AG04449 (cell line): ENCODE measurements around the gene CD69.
A peak's percentile ranks its signal among the peaks of the same experiment; 100 is the strongest.
"Not testable (repeated sequence)": the region's sequence is repeated elsewhere in the genome, so short reads cannot be mapped to it uniquely, and the experiment has no call there.

Experiments
- CTCF ChIA-PET: fragments of 350-600 bp; formaldehyde crosslinking; extraction: SDS; loops from one replicate; lab custom pipeline; 2021; ENCODE audit warnings: antibody characterized with exemption; lab: Yijun Ruan, JAX
- POLR2A ChIA-PET: fragments of 400-600, 350-600 bp; formaldehyde crosslinking; extraction: SDS; loops from one replicate; lab custom pipeline; 2020; ENCODE audit warnings: antibody characterized with exemption, inconsistent platforms; lab: Yijun Ruan, JAX
- DNase-seq: peaks from one replicate; pipeline ENCODE4 v3.0.0-alpha.2; 2010; ENCODE audit warnings: low read depth, low spot score
- H3K4me3 ChIP-seq: 2 replicates; pipeline ENCODE4 v1.5.1; 2011; ENCODE audit warnings: low read depth, mild to moderate bottlenecking, control low read depth, low read length
- TF ChIP-seq, protein P1 (sequence below): IDR thresholded peaks from one replicate; pipeline ENCODE4 v1.5.1; 2011; ENCODE audit warnings: mild to moderate bottlenecking, moderate library complexity, low read length, control low read depth, inconsistent platforms; ENCODE audit not compliant: insufficient read depth; ENCODE audit errors: missing control alignments

Gene CD69

DNA sequence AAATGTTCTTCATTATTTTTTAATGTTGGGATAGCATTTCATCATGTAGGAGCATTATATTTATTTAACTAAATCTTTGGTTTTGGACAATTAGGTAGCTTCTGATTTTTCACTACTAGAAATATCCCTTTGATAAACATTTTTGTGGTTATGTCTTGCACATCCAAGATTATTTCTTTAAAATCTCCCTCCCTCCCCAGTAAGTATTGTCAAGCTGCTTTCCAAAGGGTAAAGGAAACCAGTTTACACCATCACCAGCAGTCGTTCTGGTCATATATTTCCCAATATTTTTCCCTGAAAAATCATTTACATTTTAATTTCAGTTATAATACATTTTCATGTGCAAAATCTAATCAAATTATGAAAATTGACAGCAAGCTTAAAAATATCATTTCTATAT, 11.1 kb downstream of the CD69 start:
- TF ChIP-seq, protein P1, sequence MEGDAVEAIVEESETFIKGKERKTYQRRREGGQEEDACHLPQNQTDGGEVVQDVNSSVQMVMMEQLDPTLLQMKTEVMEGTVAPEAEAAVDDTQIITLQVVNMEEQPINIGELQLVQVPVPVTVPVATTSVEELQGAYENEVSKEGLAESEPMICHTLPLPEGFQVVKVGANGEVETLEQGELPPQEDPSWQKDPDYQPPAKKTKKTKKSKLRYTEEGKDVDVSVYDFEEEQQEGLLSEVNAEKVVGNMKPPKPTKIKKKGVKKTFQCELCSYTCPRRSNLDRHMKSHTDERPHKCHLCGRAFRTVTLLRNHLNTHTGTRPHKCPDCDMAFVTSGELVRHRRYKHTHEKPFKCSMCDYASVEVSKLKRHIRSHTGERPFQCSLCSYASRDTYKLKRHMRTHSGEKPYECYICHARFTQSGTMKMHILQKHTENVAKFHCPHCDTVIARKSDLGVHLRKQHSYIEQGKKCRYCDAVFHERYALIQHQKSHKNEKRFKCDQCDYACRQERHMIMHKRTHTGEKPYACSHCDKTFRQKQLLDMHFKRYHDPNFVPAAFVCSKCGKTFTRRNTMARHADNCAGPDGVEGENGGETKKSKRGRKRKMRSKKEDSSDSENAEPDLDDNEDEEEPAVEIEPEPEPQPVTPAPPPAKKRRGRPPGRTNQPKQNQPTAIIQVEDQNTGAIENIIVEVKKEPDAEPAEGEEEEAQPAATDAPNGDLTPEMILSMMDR: no peak
- POLR2A ChIA-PET: no interaction called here
- no peak overlapping the region for H3K4me3 ChIP-seq
- CTCF ChIA-PET: interaction anchor here (0.7 to 6.8 kb wide), 40 partner anchors 9 to 475 kb away, joined by 3 to 76 read pairs (median 7); partner anchors contain the start of genes CD69, CLEC2A and CLECL1
- DNase-seq: no peak

DNA sequence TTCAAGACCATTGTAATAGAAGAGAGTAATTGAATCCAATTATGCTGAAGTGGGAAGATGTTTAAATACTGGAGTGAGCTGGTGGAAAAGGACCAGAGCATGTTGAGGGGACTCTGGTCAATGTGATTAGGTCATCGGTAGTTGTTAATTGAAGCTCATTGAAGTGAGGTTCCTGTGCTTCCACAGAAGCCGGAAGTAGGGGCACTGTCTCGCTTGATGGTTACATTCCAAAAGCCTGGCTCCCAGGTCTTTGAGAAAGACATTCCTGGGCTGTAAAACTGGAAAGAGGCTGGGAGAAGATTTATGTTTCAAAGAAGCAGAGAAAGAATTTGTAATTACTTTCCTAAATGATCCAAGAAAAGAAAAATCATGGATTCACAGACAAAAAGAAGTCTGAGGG, 15.5 kb downstream of the CD69 start:
- CTCF ChIA-PET: interaction anchor here (0.6 to 1.4 kb wide), 3 partner anchors 17 to 414 kb away, joined by 3 to 4 read pairs (median 3); no protein-coding TSS in a partner anchor

DNA sequence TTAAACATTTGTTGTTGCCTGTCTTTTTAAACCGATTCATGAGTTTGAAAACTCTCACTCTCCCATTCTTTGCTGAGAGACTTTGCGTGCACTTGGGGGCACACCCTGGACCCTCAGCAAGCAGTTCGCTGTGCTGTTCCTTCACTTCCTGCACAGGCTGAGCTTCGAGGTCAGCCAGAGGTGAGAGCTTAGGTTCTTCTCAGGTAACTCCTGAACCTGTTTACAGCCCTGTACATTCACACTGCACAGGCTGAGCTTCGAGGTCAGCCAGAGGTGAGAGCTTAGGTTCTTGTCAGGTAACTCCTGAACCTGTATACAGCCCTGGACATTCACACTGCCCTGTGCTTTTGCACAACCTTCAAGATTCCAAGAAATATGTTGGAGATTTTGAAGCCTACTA, 18.0 kb downstream of the CD69 start:
- no peak overlapping the region for H3K4me3 ChIP-seq
- POLR2A ChIA-PET: no interaction called here

More for the DNA sequence above, 15.5 kb downstream of the CD69 start:
- TF ChIP-seq, protein P1: no peak
- no peak overlapping the region for H3K4me3 ChIP-seq
- DNase-seq: no peak
- POLR2A ChIA-PET: no interaction called here

DNA sequence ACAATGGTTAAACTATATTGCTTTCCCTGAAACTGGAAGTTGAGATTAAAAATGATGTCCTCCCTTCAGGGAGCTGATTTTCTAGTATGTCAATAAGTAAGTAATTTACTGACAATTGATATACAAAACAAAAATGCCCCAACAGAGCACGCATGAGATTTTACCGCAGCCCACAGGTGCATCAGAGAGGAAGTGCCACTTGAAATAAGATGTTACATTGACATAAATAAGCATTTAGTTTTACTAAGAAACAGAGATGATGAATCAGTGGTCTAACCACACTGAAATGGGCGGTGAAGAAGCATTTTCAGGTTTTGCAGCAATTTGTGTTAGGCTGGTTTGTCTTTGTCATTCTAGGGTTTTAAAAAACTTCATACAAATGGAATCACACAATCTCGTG, 19.0 kb downstream of the CD69 start:
- CTCF ChIA-PET: interaction anchor here (0.9 to 2.5 kb wide), 9 partner anchors 9 to 191 kb away, joined by 3 to 20 read pairs (median 3); partner anchors contain the start of genes CLEC2A and CLECL1
- no peak overlapping the region for H3K4me3 ChIP-seq
- no peak for DNase-seq
- POLR2A ChIA-PET: no interaction called here
- TF ChIP-seq, protein P1: no peak

More for the DNA sequence above, 18.0 kb downstream of the CD69 start:
- no peak for DNase-seq
- CTCF ChIA-PET: interaction anchor here (1.2 to 2.3 kb wide), 15 partner anchors 9 to 108 kb away, joined by 3 to 14 read pairs (median 4); no protein-coding TSS in a partner anchor
- TF ChIP-seq, protein P1: no peak

DNA sequence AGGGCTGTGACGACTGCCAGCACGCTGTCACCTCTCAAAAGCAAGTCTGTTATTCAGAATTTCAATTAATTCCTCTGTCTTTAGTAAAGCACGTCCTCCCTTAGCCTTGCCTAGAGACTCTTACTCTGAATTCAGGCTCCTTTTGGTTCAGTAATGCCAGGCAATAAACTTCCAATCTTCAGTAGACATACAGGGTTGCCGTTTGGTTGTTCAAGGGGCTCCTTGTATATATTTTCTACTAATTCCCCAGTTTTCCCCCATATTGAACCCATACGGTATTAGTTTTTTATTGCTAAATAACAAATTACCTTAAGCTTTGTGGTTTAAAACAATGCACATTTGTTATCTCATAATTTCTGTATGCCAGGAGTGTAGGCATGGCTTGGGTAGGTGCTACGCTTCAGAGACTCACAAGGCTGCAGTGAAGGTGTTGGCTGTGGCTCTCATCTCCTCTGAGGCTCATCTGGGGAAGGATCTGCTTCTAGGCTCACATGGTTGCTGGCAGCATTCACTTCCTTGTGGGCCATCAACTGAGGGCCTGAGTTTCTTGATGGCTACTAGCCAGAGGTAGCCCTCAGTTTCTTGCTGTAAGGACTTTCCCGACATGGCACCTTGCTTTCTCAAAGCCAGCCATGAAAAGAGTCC, 20.5 kb downstream of the CD69 start:
- no peak for DNase-seq
- ChIA-PET POLR2A (interaction anchor here (0.5 kb wide), 1 partner anchor 271 kb away, joined by 3 read pairs; no protein-coding TSS in a partner anchor), CTCF (interaction anchor here (2.5 kb wide), 1 partner anchor 11 kb away, joined by 20 read pairs; no protein-coding TSS in a partner anchor)
- TF ChIP-seq, protein P1: no peak
- H3K4me3 ChIP-seq: peak overlapping the region; percentile 36

DNA sequence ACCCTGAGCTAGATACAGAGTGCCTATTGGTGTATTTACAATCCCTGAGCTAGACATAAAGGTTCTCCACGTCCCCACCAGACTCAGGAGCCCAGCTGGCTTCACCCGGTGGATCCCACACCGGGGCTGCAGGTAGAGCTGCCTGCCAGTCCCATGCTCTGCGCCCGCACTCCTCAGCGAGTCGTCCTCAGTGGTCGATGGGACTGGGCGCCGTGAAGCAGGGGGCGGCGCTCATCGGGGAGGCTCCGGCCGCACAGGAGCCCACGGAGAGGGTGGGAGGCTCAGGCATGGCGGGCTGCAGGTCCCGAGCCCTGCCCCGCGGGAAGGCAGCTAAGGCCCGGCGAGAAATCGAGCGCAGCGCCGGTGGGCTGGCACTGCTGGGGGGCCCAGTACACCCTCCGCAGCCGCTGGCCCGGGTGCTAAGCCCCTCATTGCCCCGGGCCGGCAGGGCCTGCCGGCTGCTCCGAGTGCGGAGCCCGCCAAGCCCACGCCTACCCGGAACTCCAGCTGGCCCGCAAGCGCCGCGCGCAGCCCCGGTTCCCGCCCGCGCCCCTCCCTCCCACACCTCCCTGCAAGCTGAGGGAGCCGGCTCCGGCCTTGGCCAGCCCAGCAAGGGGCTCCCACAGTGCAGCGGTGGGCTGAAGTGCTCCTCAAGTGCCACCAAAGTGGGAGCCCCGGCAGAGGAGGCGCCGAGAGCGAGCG, 21.1 kb downstream of the CD69 start:
- DNase-seq: not testable (repeated sequence)
- ChIA-PET CTCF (interaction anchor here (2.5 to 2.9 kb wide), 2 partner anchors 11 kb away, joined by 16 to 20 read pairs; no protein-coding TSS in a partner anchor), POLR2A (interaction anchor here (0.5 kb wide), 1 partner anchor 270 kb away, joined by 3 read pairs; no protein-coding TSS in a partner anchor)
- H3K4me3 ChIP-seq: peak overlapping the region; percentile 39

DNA sequence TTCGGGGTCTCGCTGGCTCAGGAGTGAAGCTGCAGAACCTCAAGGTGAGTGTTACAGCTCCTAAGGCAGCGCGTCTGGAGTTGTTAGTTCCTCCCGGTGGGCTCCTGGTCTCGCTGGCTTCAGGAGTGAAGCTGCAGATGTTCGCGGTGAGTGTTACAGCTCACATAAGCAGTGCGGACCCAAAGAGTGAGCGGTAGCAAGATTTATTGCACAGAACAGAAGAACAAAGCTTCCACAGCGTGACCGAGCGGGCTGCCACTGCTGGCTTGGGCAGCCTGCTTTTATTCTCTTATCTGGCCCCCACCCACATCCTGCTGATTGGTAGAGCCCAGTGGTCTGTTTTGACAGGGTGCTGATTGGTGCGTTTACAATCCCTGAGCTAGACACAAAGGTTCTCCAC, 21.8 kb downstream of the CD69 start:
- POLR2A ChIA-PET, DNase-seq, H3K4me3 ChIP-seq: not testable (repeated sequence)
- CTCF ChIA-PET: interaction anchor here (2.9 kb wide), 1 partner anchor 12 kb away, joined by 16 read pairs; no protein-coding TSS in a partner anchor
